Tongue (tissue), 2 donors: ENCODE measurements around the gene TBX5. TPM values are rescaled to one million over a fixed set of nuclear protein-coding genes. Genes with fewer than 3 reads are reported as not detected.

Experiments used
- DNase-seq: peaks from one replicate; pipeline ENCODE4 v3.0.0-alpha.2; 2015
- total RNA-seq: library from RNA; depleted of rRNA; stranded (reverse); fragments of >200 nt; gene quantifications from one replicate; pipeline ENCODE4 v1.2.3, GENCODE V29; 2014

The TBX5 gene
- total RNA-seq = not detected

DNA sequence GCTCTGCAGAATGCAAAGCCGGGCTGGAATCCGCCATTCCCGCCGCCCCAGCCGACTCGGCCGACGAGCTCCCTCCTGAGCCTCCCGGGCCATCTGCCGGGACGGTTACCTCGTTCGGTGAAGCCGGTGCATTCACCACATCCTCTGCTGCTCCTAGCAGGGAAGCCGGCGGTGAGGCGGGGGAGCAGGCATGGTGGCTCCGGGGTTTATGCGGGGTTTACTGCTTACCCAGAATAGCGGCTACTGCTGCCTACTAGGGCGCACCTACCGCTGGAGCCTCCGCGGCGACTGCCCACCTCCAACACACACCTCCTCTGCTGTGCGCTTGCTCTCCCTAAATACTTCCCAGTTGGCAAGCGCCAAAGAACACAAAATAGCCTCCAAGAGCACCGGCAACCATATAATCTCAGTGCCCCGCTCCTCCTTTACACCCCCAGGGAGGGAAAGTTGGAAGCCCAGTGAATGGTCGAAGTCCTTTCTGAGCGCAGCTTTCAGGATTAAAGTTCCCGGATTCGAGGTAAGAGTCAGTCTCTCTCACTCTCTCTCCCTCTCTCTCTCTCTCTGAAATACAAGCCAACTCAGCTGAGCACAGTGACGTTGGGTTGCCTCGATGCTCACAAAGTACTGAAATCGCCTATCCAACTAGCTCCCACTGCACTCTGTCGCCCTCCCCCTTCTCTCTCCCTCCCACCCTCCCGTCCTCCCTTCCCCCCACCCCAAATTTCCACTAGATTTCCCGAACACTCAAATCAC lies at the start of gene TBX5:
TSS of gene TBX5 (minus strand) at position 626 of the 753 bp plus-strand sequence. CDS start 2,246 bp downstream, outside the sequence.
- no peak for DNase-seq

DNA sequence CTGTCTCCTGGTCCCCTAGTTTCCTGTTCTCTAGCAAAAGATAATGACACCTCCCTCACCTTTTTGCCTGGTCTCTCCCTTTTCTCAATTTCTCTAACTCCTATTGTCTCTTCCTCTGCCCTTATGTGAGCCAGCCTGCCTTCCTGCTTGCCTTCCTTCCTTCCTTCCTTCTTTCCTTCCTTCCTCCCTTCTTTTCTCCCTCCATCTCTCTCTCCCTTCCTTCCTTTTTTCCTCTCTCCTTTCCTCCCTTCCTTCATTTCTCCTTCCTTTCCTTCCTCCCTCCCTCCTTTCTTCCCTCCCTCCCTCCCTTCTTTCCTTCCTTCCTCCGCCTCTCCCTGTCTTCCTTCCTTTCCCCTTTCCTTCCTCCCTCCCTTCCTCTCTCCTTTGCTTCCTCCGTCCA lies 45.7 kb upstream of the TBX5 start:
- no peak for DNase-seq

DNA sequence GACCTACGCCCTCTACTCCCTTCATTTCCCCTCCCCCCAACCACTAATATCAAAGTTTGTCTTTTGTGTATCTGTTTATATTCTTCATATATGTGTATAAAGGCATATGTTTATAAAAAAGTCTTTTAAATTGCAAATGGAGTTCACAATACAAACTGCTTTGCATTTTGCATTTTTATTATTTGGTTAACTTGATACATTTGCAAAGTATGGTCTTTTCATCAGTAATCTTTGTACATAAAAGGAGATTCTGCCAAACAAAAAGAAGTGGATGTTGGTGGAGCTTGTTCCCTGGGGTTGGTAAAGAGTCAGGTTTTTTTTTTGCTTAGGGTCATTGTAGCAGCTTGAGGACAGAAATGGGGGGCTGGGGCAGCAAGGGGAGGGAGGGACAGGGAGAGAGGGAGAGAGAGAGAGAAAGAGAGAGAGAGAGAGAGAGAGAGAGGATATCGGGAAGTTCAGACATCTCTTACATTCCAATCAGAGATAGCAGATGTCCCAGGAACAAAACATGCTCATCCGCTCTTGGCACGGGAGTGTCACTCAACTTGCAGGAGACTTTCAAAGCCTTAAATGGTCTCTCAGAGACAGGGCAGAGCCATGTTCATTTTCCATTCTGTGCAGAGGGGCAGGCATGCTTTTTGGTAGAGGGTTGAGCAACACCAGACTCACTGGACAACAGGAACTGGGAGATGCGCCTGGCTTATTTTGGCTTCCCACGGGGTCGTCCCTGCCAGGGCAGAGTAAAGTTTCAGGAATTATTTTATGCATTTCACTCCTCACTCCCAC lies 44.8 kb upstream of the TBX5 start:
- no peak for DNase-seq

DNA sequence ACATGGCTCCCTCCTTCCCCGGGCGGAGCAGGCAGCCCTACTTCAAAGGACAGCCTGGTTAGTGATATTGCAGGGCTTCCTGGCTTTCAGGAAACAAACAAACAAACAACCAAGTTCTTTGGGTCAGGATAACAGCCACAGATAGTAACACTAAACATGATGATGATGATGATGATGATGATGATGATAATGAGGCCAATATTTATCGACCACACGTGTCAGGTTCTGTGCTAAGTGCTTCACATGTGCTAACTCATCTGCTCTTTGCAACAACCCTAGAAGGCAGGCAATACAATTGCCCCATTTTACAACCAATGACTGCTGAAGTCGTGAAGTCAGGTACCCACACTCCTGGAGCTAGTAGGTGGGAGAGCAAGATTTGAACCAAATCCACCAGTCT lies 44.1 kb upstream of the TBX5 start:
- no peak for DNase-seq

DNA sequence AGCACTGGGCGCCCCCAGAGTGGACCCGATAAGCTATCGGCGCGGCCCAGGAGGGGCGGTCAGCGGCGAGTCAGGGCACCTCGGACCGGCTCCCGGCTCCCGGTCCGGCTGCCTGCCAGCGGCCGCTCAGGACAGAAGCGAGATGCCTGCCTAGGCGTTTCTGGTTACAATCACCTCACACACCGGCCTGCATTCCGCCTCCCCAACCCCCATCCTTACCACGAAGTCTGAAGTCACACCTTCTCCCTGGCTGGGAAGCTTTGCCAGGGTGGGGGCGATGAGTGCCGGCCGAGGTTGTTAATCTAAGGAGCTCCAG lies 42.6 kb upstream of the TBX5 start:
- DNase-seq = no peak

DNA sequence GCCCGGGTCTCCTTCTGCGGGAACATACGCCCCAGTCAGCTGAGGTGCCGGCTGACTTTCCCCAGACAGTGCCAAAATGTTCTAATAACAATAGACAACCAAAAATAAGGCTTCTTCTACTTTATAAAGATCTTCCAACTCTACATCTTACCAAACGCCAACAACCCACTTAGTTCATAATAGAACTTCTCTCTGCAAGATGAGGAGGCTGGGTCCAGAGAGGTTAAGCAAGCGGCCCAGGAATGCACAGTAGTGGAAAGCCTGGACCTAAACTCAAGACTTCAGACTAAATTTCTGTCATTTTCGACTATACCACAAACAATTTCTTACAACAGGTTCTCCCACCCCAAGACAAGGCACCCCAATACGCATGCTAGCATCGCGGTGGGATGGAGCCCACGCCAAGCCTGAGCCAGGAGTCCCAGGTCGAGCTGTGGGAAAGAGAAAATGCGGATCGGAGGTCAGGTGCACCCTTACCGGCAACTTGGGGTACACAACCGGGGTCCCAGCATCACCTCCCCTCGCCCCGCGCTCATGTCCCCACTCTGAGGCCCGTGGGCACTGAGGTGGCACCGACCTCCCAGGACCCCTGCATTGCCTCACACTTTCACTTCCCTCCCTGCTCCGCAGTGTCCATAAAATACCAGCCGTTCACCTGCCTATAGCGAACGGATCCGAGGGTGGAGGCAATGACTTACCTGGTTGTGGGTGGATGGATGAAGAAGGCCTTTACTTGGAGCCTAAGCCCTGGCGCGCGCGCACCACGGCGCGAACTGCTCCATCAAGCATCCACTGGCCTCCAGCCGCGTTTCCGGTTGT lies 42.1 kb upstream of the TBX5 start:
- DNase-seq = no peak

DNA sequence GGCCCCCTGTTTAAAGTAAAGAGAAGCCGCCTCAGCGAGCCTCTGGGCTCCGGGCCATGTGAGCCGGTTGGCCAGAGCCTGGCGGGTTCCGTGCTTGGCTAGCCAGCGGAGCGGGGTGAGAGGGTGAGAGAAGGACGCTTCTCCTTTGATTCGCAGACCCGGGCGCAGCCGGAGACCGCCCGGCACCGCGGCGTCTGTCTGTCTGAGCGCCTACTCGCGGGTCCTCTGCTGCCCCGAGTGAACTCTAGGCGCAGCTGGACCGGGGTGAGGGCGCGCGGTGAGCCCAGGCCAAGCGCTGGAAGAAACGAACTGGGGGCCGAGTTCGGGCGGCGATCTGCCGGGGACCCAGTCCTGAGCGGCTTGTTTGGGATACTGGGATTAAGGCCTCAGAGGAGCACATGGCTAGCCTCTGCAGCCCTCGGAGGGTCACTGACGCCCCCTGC lies 41.4 kb upstream of the TBX5 start:
- DNase-seq = no peak

DNA sequence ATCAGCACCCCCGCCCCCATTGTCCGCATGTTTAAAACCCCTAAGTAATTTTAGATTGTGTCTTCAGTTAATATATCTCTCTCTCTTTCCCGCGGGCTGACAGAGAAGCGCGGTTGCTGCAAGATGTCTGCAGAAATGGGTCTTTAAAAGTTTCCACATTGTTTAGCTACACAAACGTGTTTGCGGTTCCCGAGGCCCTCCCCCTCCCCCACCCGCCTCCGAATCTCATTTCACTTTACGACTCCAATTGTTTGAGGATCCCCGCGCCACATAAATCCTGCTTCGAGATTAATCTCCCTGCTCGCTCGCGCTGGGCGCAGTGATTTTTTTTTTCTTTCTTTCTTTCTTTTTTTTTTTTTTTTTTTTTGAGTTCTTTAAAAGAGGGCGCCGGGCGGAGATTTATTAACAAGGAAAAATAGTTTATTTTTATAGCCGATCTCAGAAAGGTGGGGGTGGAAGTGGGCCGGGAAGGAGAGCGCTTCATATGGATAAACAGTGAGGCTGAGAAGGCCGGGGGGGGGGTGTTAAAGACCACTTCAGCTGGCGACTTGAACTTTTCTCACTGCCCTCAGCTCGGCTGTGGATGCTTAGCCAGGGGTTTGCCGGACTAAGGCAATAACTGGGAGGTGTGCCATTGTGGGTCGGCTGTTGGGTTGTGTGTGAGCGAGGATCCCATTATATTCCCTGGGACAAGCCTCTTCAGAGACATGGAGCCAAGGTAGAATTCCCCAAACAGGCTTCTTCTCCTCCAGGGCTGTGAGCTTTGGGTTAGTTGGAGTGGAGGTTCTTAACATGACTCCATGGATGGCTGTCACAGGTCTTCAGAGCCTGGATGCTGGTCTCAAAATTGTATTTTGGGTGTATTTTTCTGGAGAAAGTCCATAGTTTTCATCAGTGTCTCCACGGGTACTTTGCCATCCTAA lies 39.7 kb upstream of the TBX5 start:
- DNase-seq = no peak

DNA sequence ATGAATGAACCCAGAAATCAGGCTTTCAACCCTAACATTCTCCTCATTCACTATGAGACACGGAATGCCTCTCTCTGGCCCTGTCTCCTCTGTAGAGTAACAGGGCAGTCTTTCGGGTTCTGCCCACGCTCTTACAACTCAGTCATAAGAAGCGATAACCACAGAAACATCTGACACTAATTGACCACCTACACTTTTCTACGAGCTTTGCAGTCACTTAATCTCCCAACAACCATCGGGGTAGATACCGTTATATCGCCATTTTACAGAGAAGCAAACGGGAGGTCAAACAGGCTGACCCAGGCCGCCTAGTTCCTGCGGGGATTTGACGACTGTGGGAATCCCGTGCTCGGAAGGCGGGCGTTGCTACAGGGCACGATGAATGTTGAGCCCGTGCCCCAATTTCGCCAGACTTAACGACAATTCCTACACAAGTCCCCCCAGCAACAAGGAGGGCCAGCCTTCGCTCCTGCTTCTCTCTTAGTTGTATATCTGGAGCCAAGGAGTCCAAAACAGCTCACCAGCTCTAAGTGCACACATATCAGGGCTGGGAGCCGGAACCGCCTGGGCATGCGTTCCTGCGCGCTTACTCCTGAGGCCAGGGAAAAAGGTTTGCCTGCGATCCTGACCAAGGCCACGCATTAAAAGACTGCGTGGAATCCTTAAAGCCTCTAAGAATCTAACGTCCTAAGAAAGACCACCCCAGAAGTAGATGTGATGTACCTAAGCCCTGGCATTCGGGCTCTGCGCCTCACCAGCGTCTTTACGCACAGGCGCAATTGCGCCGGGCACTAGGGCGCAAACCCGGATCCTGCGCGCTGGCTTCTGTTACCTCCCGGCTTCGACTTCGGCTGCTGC lies 38.7 kb upstream of the TBX5 start:
- DNase-seq = no peak

DNA sequence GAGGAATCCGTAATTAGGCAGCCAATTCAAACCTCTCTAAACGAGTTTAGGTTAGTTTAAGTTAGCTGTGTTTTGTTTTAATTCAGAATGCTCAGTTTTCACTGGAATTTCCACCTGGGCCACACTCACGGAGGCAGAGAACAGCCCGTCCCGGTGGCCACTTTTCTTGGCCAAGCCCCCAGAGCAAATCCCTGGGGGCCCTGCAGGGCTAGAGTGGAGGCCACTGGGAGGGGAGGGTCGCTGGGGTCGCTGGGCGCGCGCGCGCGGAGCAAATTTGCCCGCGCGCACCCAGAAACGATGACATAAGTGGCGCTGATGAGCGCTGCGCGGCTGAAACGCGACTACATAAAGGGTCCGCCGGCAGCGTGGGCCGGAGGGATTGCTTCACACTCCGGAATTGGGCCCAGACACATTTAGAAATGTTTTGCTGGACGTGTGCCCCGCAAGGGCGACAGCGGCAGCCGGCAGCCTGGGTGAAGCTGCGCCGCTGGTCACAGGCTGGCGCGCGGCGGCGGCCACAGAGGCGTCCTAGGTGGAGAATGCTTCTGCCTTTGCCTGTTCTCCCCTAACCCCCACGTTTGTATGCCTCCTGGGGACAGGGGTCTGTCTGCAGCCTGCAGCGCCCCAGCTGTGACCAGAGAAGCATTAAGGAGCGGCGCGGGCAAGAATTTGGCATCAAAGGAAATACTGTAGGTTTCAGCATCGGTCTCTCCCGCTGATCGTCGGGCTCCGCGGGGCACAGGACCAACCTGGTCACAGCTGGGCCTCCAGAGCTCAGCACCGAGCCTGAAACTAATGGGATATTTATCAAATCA lies 37.9 kb upstream of the TBX5 start:
- no peak for DNase-seq

DNA sequence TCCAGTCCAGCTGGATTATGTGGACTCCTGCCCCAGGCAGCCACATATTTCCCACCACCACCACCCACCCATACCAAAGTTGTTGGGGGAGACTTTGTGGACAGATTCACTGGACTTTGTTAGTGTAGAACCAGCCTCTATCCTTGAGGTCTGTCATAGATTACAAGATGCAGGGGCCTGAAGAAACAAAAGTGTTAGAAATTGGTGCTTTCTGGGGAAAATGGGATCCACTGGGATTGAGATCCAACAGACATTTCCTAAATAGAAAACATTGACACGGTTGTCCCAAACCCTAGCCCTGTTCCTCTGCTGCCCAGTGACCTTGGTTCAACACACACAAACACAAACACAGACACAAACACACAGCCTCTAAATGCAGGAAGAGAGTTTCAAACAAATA lies 36.6 kb upstream of the TBX5 start:
- no peak for DNase-seq

DNA sequence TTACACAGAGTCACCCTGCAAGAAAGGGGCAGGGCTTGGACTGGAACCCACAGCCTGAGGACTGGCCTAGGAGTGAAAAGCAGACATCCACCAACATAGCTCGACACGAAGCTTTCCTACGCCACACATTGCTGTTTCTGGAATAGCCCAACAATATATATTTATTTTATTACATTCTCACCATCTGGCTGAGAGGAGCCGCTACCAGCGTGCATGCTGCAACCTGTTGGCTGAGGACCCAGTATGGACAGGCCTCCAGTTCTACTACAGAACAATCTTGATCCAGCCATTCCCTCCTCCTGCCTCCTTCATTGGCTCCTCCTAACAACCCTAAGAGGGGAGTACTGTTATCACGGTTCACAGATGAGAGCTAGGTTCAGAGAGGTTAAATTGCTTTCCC lies 35.6 kb upstream of the TBX5 start:
- no peak for DNase-seq

DNA sequence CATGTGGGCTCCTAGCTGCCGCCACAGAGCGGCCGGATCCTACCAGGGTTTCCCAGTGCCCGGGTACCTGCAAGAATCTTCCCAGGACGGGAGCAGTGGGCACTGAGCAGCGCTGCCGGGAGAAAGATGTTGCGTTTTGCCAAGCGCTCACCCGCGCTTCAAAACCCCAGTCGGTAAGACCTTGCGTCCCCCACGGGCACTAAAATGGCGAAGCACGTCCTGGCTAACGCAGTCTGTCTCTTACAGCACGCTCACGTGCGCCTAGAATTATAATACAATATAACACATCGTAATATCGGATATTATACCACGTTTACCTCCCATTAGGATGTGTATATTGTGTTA lies 35.1 kb upstream of the TBX5 start:
- no peak for DNase-seq

DNA sequence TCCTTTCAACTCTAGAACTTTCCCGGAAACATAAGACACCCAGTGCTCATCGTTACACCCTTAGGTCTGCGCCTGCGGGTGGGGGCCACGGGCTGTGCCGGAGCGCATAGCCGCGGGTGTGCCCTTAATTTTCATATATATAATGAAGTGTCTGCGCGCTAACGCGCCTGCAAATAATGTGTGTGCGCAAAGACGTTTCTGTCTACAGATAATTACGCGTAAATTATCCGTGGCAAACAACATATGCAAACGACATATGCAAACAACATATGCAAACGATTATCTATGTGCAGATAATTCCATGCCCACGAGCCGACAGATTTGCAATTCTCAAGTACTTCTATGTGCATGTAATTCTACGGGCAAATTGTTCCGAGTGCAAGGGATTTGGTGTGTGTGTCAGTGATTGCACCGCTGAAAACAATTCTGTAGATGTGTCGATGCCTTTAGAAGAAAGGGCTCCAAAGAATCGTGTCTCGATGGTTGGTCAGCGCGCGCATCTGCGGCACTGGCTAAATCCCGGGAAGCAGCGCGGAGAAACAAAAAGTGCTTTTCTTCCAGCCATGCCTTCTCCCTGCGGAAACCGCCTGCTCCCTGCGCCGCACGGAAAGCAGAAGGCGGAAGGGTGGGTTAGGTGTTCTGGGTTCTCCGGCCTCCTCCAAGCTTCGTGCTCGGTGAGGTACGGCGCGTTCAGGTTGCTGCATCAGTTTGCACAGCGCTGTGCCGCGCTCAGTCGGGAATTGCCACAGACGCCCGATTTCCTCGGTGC lies 34.5 kb upstream of the TBX5 start:
- DNase-seq = no peak

DNA sequence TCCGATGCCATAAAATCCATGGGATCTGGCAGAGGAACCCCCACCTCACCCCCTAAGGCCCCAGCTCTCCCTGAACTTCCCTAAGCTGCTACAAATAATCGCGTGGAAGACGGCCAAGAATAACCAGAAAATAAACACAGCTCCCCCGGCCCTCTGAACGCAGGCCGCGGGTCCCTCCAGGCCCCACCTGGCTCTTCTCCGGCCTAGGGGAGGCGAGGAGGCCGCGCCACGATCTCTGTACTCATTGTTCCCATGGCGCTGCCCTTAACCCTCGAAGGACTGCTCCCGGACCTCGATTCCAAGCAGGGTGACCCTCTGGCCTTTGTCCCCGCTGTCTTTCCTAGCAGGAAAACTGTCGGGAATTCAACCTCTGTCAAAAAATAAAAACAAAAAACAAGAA lies 33.9 kb upstream of the TBX5 start:
- DNase-seq = no peak

DNA sequence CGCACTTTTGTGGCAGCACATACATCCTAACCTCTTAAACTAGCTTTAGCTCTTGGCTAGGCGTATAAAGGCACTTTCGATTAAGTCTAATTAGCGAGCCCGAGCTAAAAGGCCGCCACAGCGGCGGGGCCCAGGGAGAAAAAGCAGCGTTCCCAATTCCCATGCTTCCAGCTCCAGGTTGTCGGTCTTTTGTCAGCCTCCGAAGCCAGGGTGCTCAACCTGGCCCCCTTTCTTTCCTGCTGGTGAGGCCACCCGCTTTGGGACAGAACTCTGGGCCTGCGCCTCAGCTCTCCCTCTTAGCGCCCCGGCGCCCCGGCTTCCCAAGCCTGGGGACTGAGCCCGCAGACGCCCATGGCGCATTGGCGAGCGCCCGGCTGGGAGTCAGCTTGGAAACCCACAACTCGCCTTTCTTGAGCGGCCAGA lies 33.3 kb upstream of the TBX5 start:
- no peak for DNase-seq

DNA sequence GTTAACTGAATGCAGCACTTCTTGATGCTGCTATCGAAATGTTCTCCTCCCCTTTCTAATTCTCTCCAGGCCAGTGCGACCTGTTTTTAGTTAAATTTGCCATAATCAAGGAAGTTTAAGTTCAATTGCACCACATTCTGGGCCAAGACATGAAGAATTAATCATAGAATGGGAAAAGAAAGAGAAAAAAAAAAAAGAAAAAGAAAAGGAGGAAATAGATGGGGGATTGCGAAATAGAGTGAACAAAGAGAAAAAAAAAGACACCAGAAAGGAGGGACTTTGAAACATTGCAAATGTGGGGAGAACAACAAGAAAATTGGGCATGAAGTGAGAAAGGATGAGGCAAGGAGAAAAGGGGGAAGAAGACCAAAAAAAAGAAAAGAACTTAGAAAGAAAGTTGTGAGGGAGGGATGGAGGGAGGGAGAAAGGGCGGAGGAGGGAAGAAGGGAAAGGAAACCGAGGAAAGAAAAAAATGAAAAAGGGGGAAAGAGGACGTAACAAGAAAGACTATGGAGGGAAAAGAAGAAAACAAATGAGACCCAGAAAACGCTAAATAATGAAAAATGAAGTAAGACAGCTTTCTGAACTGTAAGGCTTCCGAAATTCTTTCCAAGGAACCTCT lies 32.8 kb upstream of the TBX5 start:
- no peak for DNase-seq

DNA sequence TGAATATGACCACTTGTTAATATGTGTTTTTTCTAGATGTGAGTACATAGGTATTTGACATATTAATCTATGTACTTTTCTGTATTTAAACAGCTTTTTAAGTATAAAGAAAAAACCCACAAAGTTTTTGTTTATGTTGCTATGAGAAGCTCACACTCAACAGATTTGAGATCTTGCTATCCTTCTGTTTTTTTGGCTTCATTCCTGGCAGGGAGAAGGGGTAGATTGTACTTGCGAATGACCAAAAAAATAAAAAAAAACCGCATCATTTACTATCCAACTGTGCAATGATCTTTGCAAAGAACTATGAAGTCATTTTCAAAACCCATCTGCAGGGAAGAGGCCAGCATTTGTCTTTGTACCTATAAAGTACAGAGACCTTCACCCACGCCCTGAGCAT lies 28.4 kb upstream of the TBX5 start:
- DNase-seq = no peak

DNA sequence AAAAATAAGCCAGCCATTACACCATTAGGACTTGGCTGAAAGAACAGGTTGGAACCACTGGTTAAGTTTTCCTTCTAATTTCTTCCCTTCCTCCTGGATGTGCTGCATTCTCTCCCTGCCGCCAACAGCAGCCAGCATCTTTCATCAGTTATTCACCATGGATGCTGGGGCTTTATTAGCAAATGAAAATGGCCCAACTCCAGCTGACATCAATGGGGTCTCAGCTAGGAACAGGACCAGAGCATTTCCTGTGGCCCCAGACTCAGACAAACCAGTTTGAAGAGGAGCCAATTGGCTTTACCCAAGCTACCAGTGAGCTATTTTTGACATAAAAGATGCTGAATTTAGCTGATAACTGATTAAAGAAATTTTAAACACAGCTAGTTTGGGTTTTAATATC lies 26.0 kb upstream of the TBX5 start:
- DNase-seq = no peak
